HepG2 (cell line): Measurements from ENCODE around the gene SLC22A23. TPM values are rescaled to one million over a fixed set of nuclear protein-coding genes. Genes with fewer than 3 reads are reported as not detected.

Source experiments
- FOXA1 ChIP-seq, 2 experiments: fragments of 450-650 bp in 1 of 2; sonication (generic) in 1 of 2; formaldehyde crosslinking in 1 of 2; IDR thresholded peaks; 2 replicates each; pipeline versions ENCODE4 v1.4.0 to v1.6.1; 2016 to 2020; ENCODE audit warnings: missing genetic modification reagents in 1 of 2
- FOXP1 ChIP-seq, 2 experiments: fragments of 450-650 bp in 1 of 2; IDR thresholded peaks; 2 replicates each; pipeline ENCODE4 v1.6.1; 2017 to 2018; ENCODE audit warnings: antibody characterized with exemption in 1 of 2
- HNRNPH1 ChIP-seq: fragments of 200-400 bp; formaldehyde crosslinking; optimal IDR thresholded peaks from 2 replicates; pipeline ENCODE3; 2017; ENCODE audit warnings: mild to moderate bottlenecking, low read depth, low read length
- PTBP1 ChIP-seq: fragments of 200-400 bp; formaldehyde crosslinking; IDR thresholded peaks from 2 replicates; pipeline ENCODE4 v1.6.1; 2018; ENCODE audit warnings: low read length, low read depth; ENCODE audit not compliant: poor library complexity, severe bottlenecking
- U2AF2 ChIP-seq: fragments of 200-400 bp; formaldehyde crosslinking; IDR thresholded peaks from 2 replicates; pipeline ENCODE4 v1.6.1; 2017; ENCODE audit warnings: low read depth, mild to moderate bottlenecking, low read length
- ZNF350 ChIP-seq: sonication (generic); formaldehyde crosslinking; IDR thresholded peaks from 2 replicates; pipeline ENCODE4 v1.4.0; 2020; ENCODE audit warnings: mild to moderate bottlenecking, low read depth, missing genetic modification reagents, borderline replicate concordance
- ZNF547 ChIP-seq: sonication (generic); formaldehyde crosslinking; IDR thresholded peaks from 2 replicates; pipeline ENCODE4 v1.5.1; 2020; ENCODE audit warnings: mild to moderate bottlenecking, missing genetic modification reagents
- ZNF607 ChIP-seq: sonication (generic); formaldehyde crosslinking; IDR thresholded peaks from 2 replicates; pipeline ENCODE4 v1.5.1; 2020; ENCODE audit warnings: missing genetic modification reagents, mild to moderate bottlenecking, borderline replicate concordance
- polyA plus RNA-seq, 8 experiments: library from polyadenylated mRNA; depleted of rRNA in 3 of 8; stranded (reverse) in 7 of 8; unstranded in 1 of 8; fragments of >200 nt; fragmentation: Illumina TruSeq in 4 of 8; extraction: Trizol in 4 of 8; gene quantifications; 2 replicates each; pipeline versions ENCODE4 v1.2.1 to v1.2.3, GENCODE V29; 2011 to 2016; ENCODE audit warnings: low read depth in 4 of 8, missing spikeins in 1 of 8, mixed read lengths in 1 of 8; ENCODE audit not compliant: insufficient read depth in 1 of 8
- total RNA-seq, 5 experiments: library from RNA; depleted of rRNA; stranded (reverse); fragments of >200 nt; fragmentation: Illumina TruSeq; extraction: Trizol; gene quantifications; 2 replicates each; pipeline ENCODE4 v1.2.3, GENCODE V29; 2016; ENCODE audit warnings: low read depth in 1 of 5
- TF ChIP-seq, protein P1 (sequence below): sonication (generic); formaldehyde crosslinking; IDR thresholded peaks from 2 replicates; pipeline ENCODE4 v1.4.0; 2020; ENCODE audit warnings: missing genetic modification reagents, borderline replicate concordance
- TF ChIP-seq, protein P2 (sequence below): fragments of 450-650 bp; IDR thresholded peaks from 2 replicates; pipeline ENCODE4 v1.6.1; 2017; ENCODE audit warnings: mild to moderate bottlenecking
- TF ChIP-seq, protein P3 (sequence below): sonication (generic); formaldehyde crosslinking; IDR thresholded peaks from 2 replicates; pipeline ENCODE4 v1.8.0; 2022; ENCODE audit warnings: mild to moderate bottlenecking, missing genetic modification reagents, moderate library complexity
- TF ChIP-seq, protein P4 (sequence below): sonication (generic); formaldehyde crosslinking; IDR thresholded peaks from 2 replicates; pipeline ENCODE4 v1.4.0; 2020; ENCODE audit warnings: missing genetic modification reagents, borderline replicate concordance
- TF ChIP-seq, protein P5 (sequence below): sonication (generic); formaldehyde crosslinking; conservative IDR thresholded peaks from 2 replicates; pipeline ENCODE4 v1.4.0; 2020; ENCODE audit warnings: missing genetic modification reagents
- TF ChIP-seq, protein P6 (sequence below): IDR thresholded peaks from 2 replicates; pipeline ENCODE4 v1.6.1; 2018; ENCODE audit warnings: missing genetic modification reagents, mild to moderate bottlenecking, missing compliant biosample characterization

Gene SLC22A23
- total and polyA plus RNA-seq, 2 of the 13 experiments (the other 11 are each of a cell fraction or from before 2014, with no cell fraction given), result 11.8 to 17.5 TPM

DNA sequence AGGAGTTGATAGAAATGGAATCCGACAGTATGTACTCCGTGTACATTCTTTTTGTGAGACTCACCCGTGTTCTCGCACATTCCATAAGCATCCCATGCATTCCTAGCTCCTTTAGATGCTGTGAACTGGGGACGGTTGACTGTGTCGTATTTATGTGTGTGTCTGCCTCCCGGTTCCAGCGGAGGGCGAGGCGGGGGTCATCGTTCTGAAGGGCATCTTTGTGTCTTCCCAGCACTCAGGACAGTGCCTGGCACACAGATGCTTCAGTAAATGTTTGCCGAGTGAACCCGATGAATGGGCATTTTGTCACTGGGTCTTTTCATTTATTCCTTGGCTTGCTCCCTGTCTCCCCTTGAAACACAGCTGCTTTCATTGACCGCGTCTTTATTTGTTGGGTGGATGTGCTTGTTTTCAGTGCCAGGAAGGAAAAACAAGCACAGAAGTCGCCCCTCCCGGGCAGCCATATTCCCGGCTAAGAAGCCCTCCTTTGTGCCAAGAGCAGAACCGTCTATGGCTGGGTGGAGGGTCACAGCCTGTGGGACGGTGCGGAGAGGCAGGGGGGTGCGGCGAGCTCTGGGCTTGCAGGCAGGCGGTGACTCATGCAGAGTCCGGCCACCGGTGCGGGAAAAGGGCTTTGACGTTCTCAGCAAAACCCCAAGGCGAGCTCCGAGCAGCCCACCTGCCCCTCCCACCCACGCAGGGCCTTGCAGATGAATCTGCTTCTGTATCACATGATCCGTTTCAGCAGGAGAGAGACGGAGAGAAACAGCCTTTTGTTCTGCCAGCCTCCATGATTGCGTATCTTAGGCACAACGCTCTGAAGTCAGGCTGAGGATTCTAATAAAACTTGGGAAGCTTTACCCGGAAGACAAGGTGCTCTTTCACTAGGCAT, 209.3 kb downstream of the SLC22A23 start (continued):
- TF ChIP-seq, protein P1, sequence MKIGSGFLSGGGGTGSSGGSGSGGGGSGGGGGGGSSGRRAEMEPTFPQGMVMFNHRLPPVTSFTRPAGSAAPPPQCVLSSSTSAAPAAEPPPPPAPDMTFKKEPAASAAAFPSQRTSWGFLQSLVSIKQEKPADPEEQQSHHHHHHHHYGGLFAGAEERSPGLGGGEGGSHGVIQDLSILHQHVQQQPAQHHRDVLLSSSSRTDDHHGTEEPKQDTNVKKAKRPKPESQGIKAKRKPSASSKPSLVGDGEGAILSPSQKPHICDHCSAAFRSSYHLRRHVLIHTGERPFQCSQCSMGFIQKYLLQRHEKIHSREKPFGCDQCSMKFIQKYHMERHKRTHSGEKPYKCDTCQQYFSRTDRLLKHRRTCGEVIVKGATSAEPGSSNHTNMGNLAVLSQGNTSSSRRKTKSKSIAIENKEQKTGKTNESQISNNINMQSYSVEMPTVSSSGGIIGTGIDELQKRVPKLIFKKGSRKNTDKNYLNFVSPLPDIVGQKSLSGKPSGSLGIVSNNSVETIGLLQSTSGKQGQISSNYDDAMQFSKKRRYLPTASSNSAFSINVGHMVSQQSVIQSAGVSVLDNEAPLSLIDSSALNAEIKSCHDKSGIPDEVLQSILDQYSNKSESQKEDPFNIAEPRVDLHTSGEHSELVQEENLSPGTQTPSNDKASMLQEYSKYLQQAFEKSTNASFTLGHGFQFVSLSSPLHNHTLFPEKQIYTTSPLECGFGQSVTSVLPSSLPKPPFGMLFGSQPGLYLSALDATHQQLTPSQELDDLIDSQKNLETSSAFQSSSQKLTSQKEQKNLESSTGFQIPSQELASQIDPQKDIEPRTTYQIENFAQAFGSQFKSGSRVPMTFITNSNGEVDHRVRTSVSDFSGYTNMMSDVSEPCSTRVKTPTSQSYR, result no peak; the same call in 1 of the 2 replicates
- TF ChIP-seq, protein P2, sequence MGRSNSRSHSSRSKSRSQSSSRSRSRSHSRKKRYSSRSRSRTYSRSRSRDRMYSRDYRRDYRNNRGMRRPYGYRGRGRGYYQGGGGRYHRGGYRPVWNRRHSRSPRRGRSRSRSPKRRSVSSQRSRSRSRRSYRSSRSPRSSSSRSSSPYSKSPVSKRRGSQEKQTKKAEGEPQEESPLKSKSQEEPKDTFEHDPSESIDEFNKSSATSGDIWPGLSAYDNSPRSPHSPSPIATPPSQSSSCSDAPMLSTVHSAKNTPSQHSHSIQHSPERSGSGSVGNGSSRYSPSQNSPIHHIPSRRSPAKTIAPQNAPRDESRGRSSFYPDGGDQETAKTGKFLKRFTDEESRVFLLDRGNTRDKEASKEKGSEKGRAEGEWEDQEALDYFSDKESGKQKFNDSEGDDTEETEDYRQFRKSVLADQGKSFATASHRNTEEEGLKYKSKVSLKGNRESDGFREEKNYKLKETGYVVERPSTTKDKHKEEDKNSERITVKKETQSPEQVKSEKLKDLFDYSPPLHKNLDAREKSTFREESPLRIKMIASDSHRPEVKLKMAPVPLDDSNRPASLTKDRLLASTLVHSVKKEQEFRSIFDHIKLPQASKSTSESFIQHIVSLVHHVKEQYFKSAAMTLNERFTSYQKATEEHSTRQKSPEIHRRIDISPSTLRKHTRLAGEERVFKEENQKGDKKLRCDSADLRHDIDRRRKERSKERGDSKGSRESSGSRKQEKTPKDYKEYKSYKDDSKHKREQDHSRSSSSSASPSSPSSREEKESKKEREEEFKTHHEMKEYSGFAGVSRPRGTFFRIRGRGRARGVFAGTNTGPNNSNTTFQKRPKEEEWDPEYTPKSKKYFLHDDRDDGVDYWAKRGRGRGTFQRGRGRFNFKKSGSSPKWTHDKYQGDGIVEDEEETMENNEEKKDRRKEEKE, result no peak
- TF ChIP-seq ZNF547 (0 out of 2 replicates have a peak, but pooled peaks have one; percentile 43), ZNF350 (CRISPR knock-in tag) (peak; percentile 31; the same call in 1 of the 2 replicates), HNRNPH1 (no peak), FOXA1 (IDR thresholded peaks at IDR 0.05) (no peak), FOXA1 (CRISPR knock-in tag; IDR thresholded peaks at IDR 0.05) (no peak; the same call in 1 of the 2 replicates), FOXP1 (IDR thresholded peaks at IDR 0.05) (no peak), FOXP1 (CRISPR knock-in tag; IDR thresholded peaks at IDR 0.05) (no peak; the same call in 1 of the 2 replicates), ZNF607 (no peak), U2AF2 (no peak), PTBP1 (no peak)
- TF ChIP-seq, protein P3, sequence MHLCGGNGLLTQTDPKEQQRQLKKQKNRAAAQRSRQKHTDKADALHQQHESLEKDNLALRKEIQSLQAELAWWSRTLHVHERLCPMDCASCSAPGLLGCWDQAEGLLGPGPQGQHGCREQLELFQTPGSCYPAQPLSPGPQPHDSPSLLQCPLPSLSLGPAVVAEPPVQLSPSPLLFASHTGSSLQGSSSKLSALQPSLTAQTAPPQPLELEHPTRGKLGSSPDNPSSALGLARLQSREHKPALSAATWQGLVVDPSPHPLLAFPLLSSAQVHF (CRISPR knock-in tag), result no peak
- TF ChIP-seq, protein P4, sequence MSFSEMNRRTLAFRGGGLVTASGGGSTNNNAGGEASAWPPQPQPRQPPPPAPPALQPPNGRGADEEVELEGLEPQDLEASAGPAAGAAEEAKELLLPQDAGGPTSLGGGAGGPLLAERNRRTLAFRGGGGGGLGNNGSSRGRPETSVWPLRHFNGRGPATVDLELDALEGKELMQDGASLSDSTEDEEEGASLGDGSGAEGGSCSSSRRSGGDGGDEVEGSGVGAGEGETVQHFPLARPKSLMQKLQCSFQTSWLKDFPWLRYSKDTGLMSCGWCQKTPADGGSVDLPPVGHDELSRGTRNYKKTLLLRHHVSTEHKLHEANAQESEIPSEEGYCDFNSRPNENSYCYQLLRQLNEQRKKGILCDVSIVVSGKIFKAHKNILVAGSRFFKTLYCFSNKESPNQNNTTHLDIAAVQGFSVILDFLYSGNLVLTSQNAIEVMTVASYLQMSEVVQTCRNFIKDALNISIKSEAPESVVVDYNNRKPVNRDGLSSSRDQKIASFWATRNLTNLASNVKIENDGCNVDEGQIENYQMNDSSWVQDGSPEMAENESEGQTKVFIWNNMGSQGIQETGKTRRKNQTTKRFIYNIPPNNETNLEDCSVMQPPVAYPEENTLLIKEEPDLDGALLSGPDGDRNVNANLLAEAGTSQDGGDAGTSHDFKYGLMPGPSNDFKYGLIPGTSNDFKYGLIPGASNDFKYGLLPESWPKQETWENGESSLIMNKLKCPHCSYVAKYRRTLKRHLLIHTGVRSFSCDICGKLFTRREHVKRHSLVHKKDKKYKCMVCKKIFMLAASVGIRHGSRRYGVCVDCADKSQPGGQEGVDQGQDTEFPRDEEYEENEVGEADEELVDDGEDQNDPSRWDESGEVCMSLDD (CRISPR knock-in tag), result 0 out of 2 replicates have a peak, but pooled peaks have one; percentile 43
- TF ChIP-seq, protein P5, sequence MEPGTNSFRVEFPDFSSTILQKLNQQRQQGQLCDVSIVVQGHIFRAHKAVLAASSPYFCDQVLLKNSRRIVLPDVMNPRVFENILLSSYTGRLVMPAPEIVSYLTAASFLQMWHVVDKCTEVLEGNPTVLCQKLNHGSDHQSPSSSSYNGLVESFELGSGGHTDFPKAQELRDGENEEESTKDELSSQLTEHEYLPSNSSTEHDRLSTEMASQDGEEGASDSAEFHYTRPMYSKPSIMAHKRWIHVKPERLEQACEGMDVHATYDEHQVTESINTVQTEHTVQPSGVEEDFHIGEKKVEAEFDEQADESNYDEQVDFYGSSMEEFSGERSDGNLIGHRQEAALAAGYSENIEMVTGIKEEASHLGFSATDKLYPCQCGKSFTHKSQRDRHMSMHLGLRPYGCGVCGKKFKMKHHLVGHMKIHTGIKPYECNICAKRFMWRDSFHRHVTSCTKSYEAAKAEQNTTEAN (CRISPR knock-in tag), result no peak
- TF ChIP-seq, protein P6, sequence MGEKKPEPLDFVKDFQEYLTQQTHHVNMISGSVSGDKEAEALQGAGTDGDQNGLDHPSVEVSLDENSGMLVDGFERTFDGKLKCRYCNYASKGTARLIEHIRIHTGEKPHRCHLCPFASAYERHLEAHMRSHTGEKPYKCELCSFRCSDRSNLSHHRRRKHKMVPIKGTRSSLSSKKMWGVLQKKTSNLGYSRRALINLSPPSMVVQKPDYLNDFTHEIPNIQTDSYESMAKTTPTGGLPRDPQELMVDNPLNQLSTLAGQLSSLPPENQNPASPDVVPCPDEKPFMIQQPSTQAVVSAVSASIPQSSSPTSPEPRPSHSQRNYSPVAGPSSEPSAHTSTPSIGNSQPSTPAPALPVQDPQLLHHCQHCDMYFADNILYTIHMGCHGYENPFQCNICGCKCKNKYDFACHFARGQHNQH (CRISPR knock-in tag), result 0 out of 2 replicates have a peak, but pooled peaks have one; percentile 20
